GM10266 (cell line): ENCODE results near the gene PLSCR3.

ENCODE experiments used
- DNase-seq: peaks from one replicate; pipeline ENCODE4 v3.0.0; 2012; ENCODE audit errors: extremely low spot score
- CTCF ChIP-seq: IDR thresholded peaks from 2 replicates; pipeline ENCODE4 v1.5.1; 2012; ENCODE audit warnings: mild to moderate bottlenecking, low read depth; ENCODE audit not compliant: control insufficient read depth, insufficient read depth; ENCODE audit errors: missing control alignments

Gene PLSCR3

GRCh38 chr17:7346761-7347614, 47.3 kb downstream of the PLSCR3 start:
- no peak for DNase-seq
- TF ChIP-seq CTCF = no peak

GRCh38 chr17:7343250-7343649, 51.1 kb downstream of the PLSCR3 start:
- TF ChIP-seq CTCF = no peak
- DNase-seq = no peak

GRCh38 chr17:7341842-7342241, 52.5 kb downstream of the PLSCR3 start:
- DNase-seq = no peak
- no peak for TF ChIP-seq CTCF

- TF ChIP-seq CTCF = no peak
- no peak for DNase-seq
Observed at GRCh38 chr17:7340179-7340578, 54.1 kb downstream of the PLSCR3 start.
